Cardiac fibroblast (primary cell): ENCODE data around the gene ZNF512B.

Experiments used
- DNase-seq, 2 donors: peaks; one replicate each; pipeline versions ENCODE4 v3.0.0 to v3.0.0-alpha.2; 2010; ENCODE audit warnings: low read depth in 2 of 2
- H3K4me3 ChIP-seq, 2 donors: replicated peaks in 1 of 2; 1 replicate in 1 of 2; 2 replicates in 1 of 2; pipeline ENCODE4 v1.5.1; 2011; ENCODE audit warnings: low read depth in 2 of 2, low read length in 2 of 2, mild to moderate bottlenecking in 2 of 2, moderate library complexity in 1 of 2
- CTCF ChIP-seq: IDR thresholded peaks from one replicate; pipeline ENCODE4 v1.5.1; 2011; ENCODE audit warnings: low read depth, mild to moderate bottlenecking, low read length, inconsistent platforms

Gene ZNF512B

GRCh38 chr20:63915471-63915870 is 54.3 kb downstream of the ZNF512B start:
- no peak overlapping the region for H3K4me3 ChIP-seq
- DNase-seq = no peak

GRCh38 chr20:63913768-63914167 is 56.0 kb downstream of the ZNF512B start:
- TF ChIP-seq CTCF = no peak
- no peak overlapping the region for H3K4me3 ChIP-seq
- no peak for DNase-seq

More at GRCh38 chr20:63915471-63915870, 54.3 kb downstream of the ZNF512B start:
- TF ChIP-seq CTCF = no peak

GRCh38 chr20:63911176-63911575 is 58.6 kb downstream of the ZNF512B start:
- peak; percentile 21 to 31 for DNase-seq
- TF ChIP-seq CTCF = no peak
- no peak overlapping the region for H3K4me3 ChIP-seq

GRCh38 chr20:63908008-63908682 is 61.6 kb downstream of the ZNF512B start:
- TF ChIP-seq CTCF = no peak
- H3K4me3 ChIP-seq = no peak overlapping the region
- DNase-seq = peak in 1 of 2 donors; percentile 11
